ENCODE data around the gene ATP6V1C2. TPM values are rescaled to one million over a fixed set of nuclear protein-coding genes. Genes with fewer than 3 reads are reported as not detected.

ATP6V1C2 gene
- total RNA-seq, 120 experiments from 2014 or later = 0.31 to 7.1 (median 1.6) TPM; not detected in 3

Other genes starting within 250 kb of the ATP6V1C2 start
- gene NOL10, start 31.7 kb upstream of the ATP6V1C2 start, total RNA-seq = 10 to 100 TPM; 17.6 to 32.8 (median 24.2) TPM
- gene PDIA6, start 91.2 kb downstream of the ATP6V1C2 start, total RNA-seq = 100 to 1,000 TPM in 2 of 120 experiments, 10 to 100 TPM in 118; 40.2 to 108 (median 58.6) TPM
- gene KCNF1, start 190.3 kb downstream of the ATP6V1C2 start, total RNA-seq = 10 to 100 TPM; 16.9 to 84.7 (median 42.5) TPM